WTC11 (cell line): Measurements from ENCODE around the gene DNAAF2. TPM values are rescaled to one million over a fixed set of nuclear protein-coding genes. Genes with fewer than 3 reads are reported as not detected.

Source experiments
- ARID4B ChIP-seq: sonication (generic); formaldehyde crosslinking; IDR thresholded peaks from 2 replicates; pipeline ENCODE4 v1.8.0; 2023; ENCODE audit warnings: missing genetic modification reagents, mild to moderate bottlenecking, borderline replicate concordance
- CBFB ChIP-seq: sonication (generic); formaldehyde crosslinking; IDR thresholded peaks from 2 replicates; pipeline ENCODE4 v1.8.1; 2022; ENCODE audit warnings: mild to moderate bottlenecking, low read depth, missing genetic modification reagents
- CDX4 ChIP-seq: fragments of 250-450 bp; sonication (Bioruptor Pico); IDR thresholded peaks from 2 replicates; pipeline ENCODE4 v1.9.0; 2021; ENCODE audit warnings: moderate library complexity, mild to moderate bottlenecking, inconsistent platforms, borderline replicate concordance
- ERG ChIP-seq: fragments of 250-450 bp; sonication (Bioruptor Pico); IDR thresholded peaks from 2 replicates; pipeline ENCODE4 v1.8.0; 2021; ENCODE audit warnings: mild to moderate bottlenecking
- FOXJ3 ChIP-seq: sonication (generic); formaldehyde crosslinking; IDR thresholded peaks from 2 replicates; pipeline ENCODE4 v1.9.0; 2021; ENCODE audit warnings: missing genetic modification reagents, mild to moderate bottlenecking, borderline replicate concordance
- FOXP1 ChIP-seq: sonication (generic); formaldehyde crosslinking; IDR thresholded peaks from 2 replicates; pipeline ENCODE4 v1.8.0; 2022; ENCODE audit warnings: missing genetic modification reagents, mild to moderate bottlenecking, moderate library complexity, borderline replicate concordance
- FOXP4 ChIP-seq: sonication (generic); formaldehyde crosslinking; IDR thresholded peaks from 2 replicates; pipeline ENCODE4 v1.8.0; 2022; ENCODE audit warnings: mild to moderate bottlenecking, missing genetic modification reagents
- HMGXB4 ChIP-seq: sonication (generic); formaldehyde crosslinking; IDR thresholded peaks from 2 replicates; pipeline ENCODE4 v1.8.1; 2023; ENCODE audit warnings: mild to moderate bottlenecking, moderate library complexity, missing genetic modification reagents
- KAT7 ChIP-seq: sonication (generic); formaldehyde crosslinking; IDR thresholded peaks from 2 replicates; pipeline ENCODE4 v1.8.1; 2023; ENCODE audit warnings: missing genetic modification reagents, mild to moderate bottlenecking, borderline replicate concordance
- PRDM15 ChIP-seq: sonication (generic); formaldehyde crosslinking; IDR thresholded peaks from 2 replicates; pipeline ENCODE4 v1.8.0; 2022; ENCODE audit warnings: missing genetic modification reagents
- RELA ChIP-seq: sonication (generic); formaldehyde crosslinking; IDR thresholded peaks from 2 replicates; pipeline ENCODE4 v1.8.1; 2022; ENCODE audit warnings: missing genetic modification reagents, mild to moderate bottlenecking, borderline replicate concordance
- SMAD4 ChIP-seq: sonication (generic); formaldehyde crosslinking; IDR thresholded peaks from 2 replicates; pipeline ENCODE4 v1.8.0; 2022; ENCODE audit warnings: mild to moderate bottlenecking, missing genetic modification reagents
- SOX15 ChIP-seq: fragments of 250-450 bp; sonication (Bioruptor Pico); IDR thresholded peaks from 2 replicates; pipeline ENCODE4 v1.9.0; 2021; ENCODE audit warnings: mild to moderate bottlenecking
- STAT6 ChIP-seq: sonication (generic); formaldehyde crosslinking; conservative IDR thresholded peaks from 2 replicates; pipeline ENCODE4 v1.8.1; 2023; ENCODE audit warnings: mild to moderate bottlenecking, low read depth, missing genetic modification reagents, moderate library complexity
- TEAD1 ChIP-seq: sonication (generic); formaldehyde crosslinking; IDR thresholded peaks from 2 replicates; pipeline ENCODE4 v1.8.0; 2022; ENCODE audit warnings: mild to moderate bottlenecking, missing genetic modification reagents
- ZNF317 ChIP-seq: sonication (generic); formaldehyde crosslinking; IDR thresholded peaks from 2 replicates; pipeline ENCODE4 v1.8.1; 2023; ENCODE audit warnings: low read depth, mild to moderate bottlenecking, moderate library complexity, missing genetic modification reagents, borderline replicate concordance
- ZNF416 ChIP-seq: fragments of 250-450 bp; sonication (Bioruptor Pico); IDR thresholded peaks from 2 replicates; pipeline ENCODE4 v1.9.0; 2021; ENCODE audit warnings: mild to moderate bottlenecking, inconsistent platforms
- ZNF423 ChIP-seq: fragments of 250-450 bp; sonication (Bioruptor Pico); IDR thresholded peaks from 2 replicates; pipeline ENCODE4 v2.1.2; 2022; ENCODE audit warnings: mild to moderate bottlenecking, moderate library complexity
- ZNF671 ChIP-seq: fragments of 250-450 bp; sonication (Bioruptor Pico); IDR thresholded peaks from 2 replicates; pipeline ENCODE4 v1.8.0; 2021; ENCODE audit warnings: mild to moderate bottlenecking
- total RNA-seq: library from RNA; stranded (reverse); gene quantifications from 3 replicates; pipeline ENCODE4 v1.2.3, GENCODE V29; 2021

The DNAAF2 gene
- total RNA-seq, 1 experiment from 2014 or later = 19.9 TPM

- peak; percentile 96 for TF ChIP-seq HMGXB4 (CRISPR knock-in tag)
- 0 out of 2 replicates have a peak, but pooled peaks have one; percentile 21 for TF ChIP-seq KAT7 (CRISPR knock-in tag)
- TF ChIP-seq ZNF423 (CRISPR knock-in tag) = no peak
- no peak; the same call in 1 of the 2 replicates for TF ChIP-seq ZNF317 (CRISPR knock-in tag)
- TF ChIP-seq STAT6 = no peak
- TF ChIP-seq ERG = no peak
- no peak for TF ChIP-seq CDX4 (CRISPR knock-in tag)
- no peak for TF ChIP-seq RELA (CRISPR knock-in tag)
- peak; percentile 70; the same call in 1 of the 2 replicates for TF ChIP-seq FOXP4 (CRISPR knock-in tag)
- TF ChIP-seq SMAD4 = peak; percentile 53; the same call in 1 of the 2 replicates
- TF ChIP-seq CBFB (CRISPR knock-in tag) = no peak; the same call in 1 of the 2 replicates
- TF ChIP-seq SOX15 (CRISPR knock-in tag) = no peak
- no peak for TF ChIP-seq ZNF671 (CRISPR knock-in tag)
- TF ChIP-seq TEAD1 (CRISPR knock-in tag) = peak; percentile 41; the same call in 1 of the 2 replicates
- peak; percentile 87 for TF ChIP-seq ARID4B (CRISPR knock-in tag)
- TF ChIP-seq PRDM15 (CRISPR knock-in tag) = no peak
- peak; percentile 33; the same call in 1 of the 2 replicates for TF ChIP-seq ZNF416 (CRISPR knock-in tag)
- TF ChIP-seq FOXP1 (CRISPR knock-in tag) = peak; percentile 60; the same call in 1 of the 2 replicates
- 0 out of 2 replicates have a peak, but pooled peaks have one; percentile 18 for TF ChIP-seq FOXJ3 (CRISPR knock-in tag)
These were observed 36.4 kb downstream of the DNAAF2 start, which contains the start of gene LRR1 (continued) for GRCh38 chr14:49598485-49599300.
